HG02759 (cell line): ENCODE results near the gene TUBGCP6.

Experiments used
- ATAC-seq: cut with Tn5 transposase; IDR thresholded peaks from one replicate; pipeline ENCODE4 v1.9.1; 2021; ENCODE audit warnings: mild to moderate bottlenecking, moderate library complexity; ENCODE audit not compliant: unreplicated experiment

Gene TUBGCP6

GRCh38 chr22:50252082-50253045, 7.5 kb upstream of the TUBGCP6 start:
- ATAC-seq = no peak

GRCh38 chr22:50251477-50252081, 6.8 kb upstream of the TUBGCP6 start:
- no peak for ATAC-seq

- peak; percentile 67 for ATAC-seq
Observed at GRCh38 chr22:50250555-50251476, 6.0 kb upstream of the TUBGCP6 start, which contains the start of gene HDAC10. TSS of gene HDAC10 (minus strand) at chr22:50251265. CDS start at chr22:50251032, 233 bp downstream.

GRCh38 chr22:50250249-50250554, 5.4 kb upstream of the TUBGCP6 start:
- no peak for ATAC-seq

- no peak for ATAC-seq
Observed at GRCh38 chr22:50249341-50250248, 4.8 kb upstream of the TUBGCP6 start.

- no peak for ATAC-seq
Observed at GRCh38 chr22:50248196-50249081, 3.6 kb upstream of the TUBGCP6 start.

- ATAC-seq = no peak
Observed at GRCh38 chr22:50247748-50248147, 2.9 kb upstream of the TUBGCP6 start.

GRCh38 chr22:50246242-50247175, 1.7 kb upstream of the TUBGCP6 start:
- no peak for ATAC-seq

GRCh38 chr22:50245214-50246072, 620 bp upstream of the TUBGCP6 start:
- ATAC-seq = no peak

GRCh38 chr22:50243685-50244419, 971 bp downstream of the TUBGCP6 start:
- no peak for ATAC-seq

GRCh38 chr22:50242406-50242949, 2.3 kb downstream of the TUBGCP6 start:
- no peak for ATAC-seq

- no peak for ATAC-seq
Observed at GRCh38 chr22:50238755-50239154, 6.1 kb downstream of the TUBGCP6 start.

- no peak for ATAC-seq
Observed at GRCh38 chr22:50236731-50237409, 8.0 kb downstream of the TUBGCP6 start.

- no peak for ATAC-seq
Observed at GRCh38 chr22:50233223-50233622, 11.6 kb downstream of the TUBGCP6 start.

- no peak for ATAC-seq
Observed at GRCh38 chr22:50232481-50233151, 12.2 kb downstream of the TUBGCP6 start.
